CD4-positive, alpha-beta memory T cell (primary cell): ENCODE results near the gene CYTH1. TPM values are rescaled to one million over a fixed set of nuclear protein-coding genes. Genes with fewer than 3 reads are reported as not detected.

Experiments
- CTCF ChIA-PET: fragments of 350-600 bp; sonication (Branson Sonifier 250); formaldehyde crosslinking; loops from one replicate; lab custom pipeline; 2021; ENCODE audit warnings: inconsistent platforms; ENCODE audit not compliant: partially characterized antibody; lab: Charles Lee
- POLR2A ChIA-PET: fragments of 350-600 bp; sonication (Branson Sonifier 250); formaldehyde crosslinking; loops from one replicate; lab custom pipeline; 2021; ENCODE audit not compliant: partially characterized antibody; lab: Charles Lee
- DNase-seq, 5 donors: peaks; one replicate each; pipeline versions ENCODE4 v3.0.0 to v3.0.0-alpha.2; 2020 to 2022; ENCODE audit warnings: mixed read lengths in 1 of 5
- H3K27ac ChIP-seq: one replicate; pipeline ENCODE4 v1.7.0; 2013; ENCODE audit warnings: low read depth, low read length
- H3K27me3 ChIP-seq: 2 replicates; pipeline ENCODE4 v1.7.0; 2013; ENCODE audit warnings: mild to moderate bottlenecking, low read length, moderate library complexity; ENCODE audit not compliant: insufficient read depth
- H3K36me3 ChIP-seq: 2 replicates; pipeline ENCODE4 v1.7.0; 2013; ENCODE audit warnings: mild to moderate bottlenecking, low read length, moderate library complexity; ENCODE audit not compliant: insufficient read depth
- H3K4me1 ChIP-seq: 2 replicates; pipeline ENCODE4 v1.7.0; 2013; ENCODE audit warnings: mild to moderate bottlenecking, low read length, moderate library complexity; ENCODE audit not compliant: insufficient read depth
- H3K4me3 ChIP-seq, 2 donors: one replicate each; pipeline ENCODE4 v1.7.0; 2013; ENCODE audit warnings: low read length in 2 of 2, mild to moderate bottlenecking in 1 of 2
- H3K9me3 ChIP-seq, 2 donors: one replicate each; pipeline ENCODE4 v1.7.0; 2013; ENCODE audit warnings: low read length in 2 of 2, control low read depth in 1 of 2; ENCODE audit not compliant: control insufficient read depth in 1 of 2
- H3K27ac Mint-ChIP-seq, 7 donors: one replicate each; pipeline ENCODE4 v1.8.0; 2020 to 2021; ENCODE audit warnings: mixed read lengths in 7 of 7, mild to moderate bottlenecking in 6 of 7, inconsistent platforms in 3 of 7, moderate library complexity in 3 of 7
- H3K27me3 Mint-ChIP-seq, 2 donors: one replicate each; pipeline ENCODE4 v1.8.0; 2020 to 2021; ENCODE audit warnings: mixed read lengths in 2 of 2
- H3K36me3 Mint-ChIP-seq, 2 donors: one replicate each; pipeline ENCODE4 v1.8.0; 2020 to 2021; ENCODE audit warnings: mixed read lengths in 2 of 2, inconsistent platforms in 1 of 2, mild to moderate bottlenecking in 1 of 2
- H3K4me1 Mint-ChIP-seq, 4 donors: one replicate each; pipeline ENCODE4 v1.8.0; 2020 to 2021; ENCODE audit warnings: mixed read lengths in 4 of 4, mild to moderate bottlenecking in 1 of 4
- H3K4me3 Mint-ChIP-seq, 8 donors: one replicate each; pipeline ENCODE4 v1.8.0; 2020 to 2021; ENCODE audit warnings: mixed read lengths in 8 of 8, mild to moderate bottlenecking in 7 of 8, moderate library complexity in 6 of 8, inconsistent platforms in 3 of 8
- H3K9me3 Mint-ChIP-seq, 8 donors: one replicate each; pipeline ENCODE4 v1.8.0; 2020 to 2021; ENCODE audit warnings: mixed read lengths in 8 of 8, mild to moderate bottlenecking in 5 of 8, inconsistent platforms in 3 of 8, moderate library complexity in 1 of 8
- intact Hi-C: fragments of 100-400 bp; cut with micrococcal nuclease; formaldehyde crosslinking; loops from one replicate; pipeline ENCODE4 v1.15.1; 2023
- polyA plus RNA-seq, 2 donors: library from polyadenylated mRNA; unstranded; fragments of 300-500 nt; fragmentation: Illumina TruSeq; gene quantifications; one replicate each; pipeline ENCODE4 v1.2.3, GENCODE V29; 2021
- total RNA-seq, 2 experiments: library from RNA; stranded (reverse); gene quantifications; one replicate each; pipeline ENCODE4 v1.2.3, GENCODE V29; 2021

Gene CYTH1
- total and polyA plus RNA-seq, 4 experiments from 2014 or later = 271 to 390 (median 375) TPM

GRCh38 chr17:78791840-78792709 is 10.0 kb upstream of the CYTH1 start:
- peaks cover 36% of the 10 kb centered on the region for H3K36me3 ChIP-seq
- no peaks in the 10 kb centered on the region for H3K27me3 ChIP-seq
- H3K27me3 Mint-ChIP-seq = no peaks in the 10 kb centered on the region
- peaks cover 44 to 65% of the 10 kb centered on the region in 2 donors for H3K36me3 Mint-ChIP-seq
- H3K27ac ChIP-seq = peak overlapping the region; percentile 8
- H3K4me3 Mint-ChIP-seq = peak overlapping the region in 3 of 8 donors; percentile 1 to 26 (median 11)
- peak overlapping the region; percentile 79 to 93 (median 91) for H3K27ac Mint-ChIP-seq
- no peak overlapping the region for H3K4me3 ChIP-seq
- peak in 1 of 5 donors; percentile 38 for DNase-seq
- POLR2A ChIA-PET = interaction anchor here (0.9 to 5.3 kb wide), 4 partner anchors 10 to 12 kb away, joined by 3 to 47 read pairs (median 18); partner anchors contain the start of gene CYTH1
- no peaks in the 10 kb centered on the region for H3K9me3 ChIP-seq
- CTCF ChIA-PET = interaction anchor here (2.2 kb wide), 1 partner anchor 21 kb away, joined by 7 read pairs; no protein-coding TSS in a partner anchor
- peaks cover 0 to 12% (median 0%) of the 10 kb centered on the region in 8 donors for H3K9me3 Mint-ChIP-seq
- H3K4me1 Mint-ChIP-seq = peaks cover 38 to 86% (median 60%) of the 10 kb centered on the region in 4 donors
- intact Hi-C loops = no loop called here
- H3K4me1 ChIP-seq = peaks cover 53% of the 10 kb centered on the region

- CTCF ChIA-PET = interaction anchor here (0.7 to 2.6 kb wide), 7 partner anchors 9 to 81 kb away, joined by 3 to 22 read pairs (median 7); no protein-coding TSS in a partner anchor
- no peak overlapping the region for H3K4me3 ChIP-seq
- H3K9me3 Mint-ChIP-seq = peaks cover 0 to 12% (median 0%) of the 10 kb centered on the region in 8 donors
- H3K4me3 Mint-ChIP-seq = peak overlapping the region in 5 of 8 donors; percentile 30 to 77 (median 52)
- no peak overlapping the region for H3K27ac ChIP-seq
- intact Hi-C loops = no loop called here
- H3K4me1 Mint-ChIP-seq = peaks cover 35 to 89% (median 57%) of the 10 kb centered on the region in 4 donors
- H3K27me3 Mint-ChIP-seq = no peaks in the 10 kb centered on the region
- H3K27me3 ChIP-seq = no peaks in the 10 kb centered on the region
- peak overlapping the region; percentile 42 to 97 (median 91) for H3K27ac Mint-ChIP-seq
- H3K4me1 ChIP-seq = peaks cover 66% of the 10 kb centered on the region
- H3K9me3 ChIP-seq = no peaks in the 10 kb centered on the region
- DNase-seq = no peak
- H3K36me3 ChIP-seq = peaks cover 21% of the 10 kb centered on the region
- peaks cover 29 to 50% of the 10 kb centered on the region in 2 donors for H3K36me3 Mint-ChIP-seq
- POLR2A ChIA-PET = interaction anchor here (0.7 to 5.3 kb wide), 16 partner anchors 10 to 81 kb away, joined by 3 to 47 read pairs (median 4); partner anchors contain the start of gene CYTH1
Observed at GRCh38 chr17:78790552-78790951, 8.5 kb upstream of the CYTH1 start.

- Histone ChIP-seq H3K4me1 (peaks cover 74% of the 10 kb centered on the region), H3K27me3 (no peaks in the 10 kb centered on the region), H3K4me3 (no peak overlapping the region), H3K27ac (peak overlapping the region; percentile 48), H3K9me3 (no peaks in the 10 kb centered on the region), H3K36me3 (peaks cover 15% of the 10 kb centered on the region)
- Mint-ChIP-seq H3K27me3 (no peaks in the 10 kb centered on the region), H3K4me3 (peak overlapping the region in 7 of 8 donors; percentile 37 to 84 (median 70)), H3K36me3 (peaks cover 27 to 45% of the 10 kb centered on the region in 2 donors), H3K27ac (peak overlapping the region; percentile 81 to 97 (median 95)), H3K4me1 (peaks cover 39 to 89% (median 63%) of the 10 kb centered on the region in 4 donors), H3K9me3 (peaks cover 0 to 10% (median 0%) of the 10 kb centered on the region in 8 donors)
- CTCF ChIA-PET = interaction anchor here (0.9 to 2.6 kb wide), 12 partner anchors 9 to 74 kb away, joined by 3 to 22 read pairs (median 6); no protein-coding TSS in a partner anchor
- intact Hi-C loops = no loop called here
- POLR2A ChIA-PET = interaction anchor here (0.6 to 5.3 kb wide), 27 partner anchors 9 to 120 kb away, joined by 3 to 47 read pairs (median 5); partner anchors contain the start of genes CYTH1 and USP36
- peak; percentile 76 to 85 (median 78) for DNase-seq
Observed at GRCh38 chr17:78789663-78790181, 7.6 kb upstream of the CYTH1 start.

GRCh38 chr17:78789149-78789662 is 7.1 kb upstream of the CYTH1 start:
- Histone ChIP-seq H3K27me3 (no peaks in the 10 kb centered on the region), H3K36me3 (peaks cover 12% of the 10 kb centered on the region), H3K27ac (peak overlapping the region; percentile 48), H3K9me3 (no peaks in the 10 kb centered on the region), H3K4me3 (no peak overlapping the region), H3K4me1 (peaks cover 79% of the 10 kb centered on the region)
- peaks cover 0 to 7% (median 0%) of the 10 kb centered on the region in 8 donors for H3K9me3 Mint-ChIP-seq
- H3K4me3 Mint-ChIP-seq = peak overlapping the region in 7 of 8 donors; percentile 37 to 84 (median 70)
- DNase-seq = peak in 1 of 5 donors; percentile 48
- peak overlapping the region; percentile 81 to 97 (median 95) for H3K27ac Mint-ChIP-seq
- ChIA-PET POLR2A (interaction anchor here (0.6 to 5.3 kb wide), 24 partner anchors 8 to 79 kb away, joined by 3 to 47 read pairs (median 6); partner anchors contain the start of genes CYTH1 and USP36), CTCF (interaction anchor here (0.9 to 2.6 kb wide), 11 partner anchors 9 to 74 kb away, joined by 3 to 22 read pairs (median 5); no protein-coding TSS in a partner anchor)
- peaks cover 39 to 91% (median 64%) of the 10 kb centered on the region in 4 donors for H3K4me1 Mint-ChIP-seq
- H3K36me3 Mint-ChIP-seq = peaks cover 24 to 42% of the 10 kb centered on the region in 2 donors
- intact Hi-C loops = no loop called here
- H3K27me3 Mint-ChIP-seq = no peaks in the 10 kb centered on the region

- Mint-ChIP-seq H3K4me1 (peaks cover 38 to 91% (median 67%) of the 10 kb centered on the region in 4 donors), H3K36me3 (peaks cover 17 to 34% of the 10 kb centered on the region in 2 donors), H3K4me3 (peak overlapping the region in 4 of 8 donors; percentile 9 to 51 (median 34)), H3K27me3 (no peaks in the 10 kb centered on the region), H3K27ac (peak overlapping the region in 6 of 7 donors; percentile 64 to 97 (median 86)), H3K9me3 (peaks cover 0 to 8% (median 0%) of the 10 kb centered on the region in 8 donors)
- no peak overlapping the region for H3K4me3 ChIP-seq
- H3K4me1 ChIP-seq = peaks cover 87% of the 10 kb centered on the region
- H3K9me3 ChIP-seq = no peaks in the 10 kb centered on the region
- H3K36me3 ChIP-seq = peaks cover 5% of the 10 kb centered on the region
- intact Hi-C loops = no loop called here
- peak in 1 of 5 donors; percentile 38 for DNase-seq
- ChIA-PET POLR2A (interaction anchor here (0.7 to 5.3 kb wide), 12 partner anchors 8 to 79 kb away, joined by 3 to 47 read pairs (median 8); partner anchors contain the start of gene CYTH1), CTCF (interaction anchor here (1.0 to 2.6 kb wide), 2 partner anchors 11 to 19 kb away, joined by 3 to 22 read pairs; no protein-coding TSS in a partner anchor)
- H3K27ac ChIP-seq = no peak overlapping the region
- no peaks in the 10 kb centered on the region for H3K27me3 ChIP-seq
Observed at GRCh38 chr17:78788451-78788850, 6.4 kb upstream of the CYTH1 start.

- peak in 1 of 5 donors; percentile 40 for DNase-seq
- Mint-ChIP-seq H3K27me3 (no peaks in the 10 kb centered on the region), H3K36me3 (peaks cover 10 to 32% of the 10 kb centered on the region in 2 donors), H3K4me1 (peaks cover 38 to 92% (median 67%) of the 10 kb centered on the region in 4 donors), H3K4me3 (peak overlapping the region in 4 of 8 donors; percentile 17 to 44 (median 42)), H3K27ac (peak overlapping the region; percentile 24 to 87 (median 75)), H3K9me3 (peaks cover 0 to 8% (median 0%) of the 10 kb centered on the region in 8 donors)
- POLR2A ChIA-PET = interaction anchor here (1.1 to 8.2 kb wide), 2 partner anchors 31 to 32 kb away, joined by 3 to 99 read pairs; no protein-coding TSS in a partner anchor
- H3K36me3 ChIP-seq = no peaks in the 10 kb centered on the region
- no peak overlapping the region for H3K4me3 ChIP-seq
- no peaks in the 10 kb centered on the region for H3K27me3 ChIP-seq
- CTCF ChIA-PET = interaction anchor here (3.8 kb wide), 1 partner anchor 12 kb away, joined by 37 read pairs; no protein-coding TSS in a partner anchor
- intact Hi-C loops = no loop called here
- no peak overlapping the region for H3K27ac ChIP-seq
- no peaks in the 10 kb centered on the region for H3K9me3 ChIP-seq
- peaks cover 96% of the 10 kb centered on the region for H3K4me1 ChIP-seq
Observed at GRCh38 chr17:78787444-78787843, 5.4 kb upstream of the CYTH1 start.
